HCT116 (cell line): ENCODE results near the gene NANOS1. TPM values are rescaled to one million over a fixed set of nuclear protein-coding genes. Genes with fewer than 3 reads are reported as not detected.

Experiments
- ATAC-seq: fragments of 200-7000 bp; cut with Tn5 transposase; 2 replicates; pipeline ENCODE4 v1.9.1; 2020; ENCODE audit warnings: mild to moderate bottlenecking, moderate library complexity
- BruUV-seq: library from RNA; stranded (reverse); fragments of 400-500 nt; replicated peaks from 2 replicates; lab custom pipeline; 2021; lab: Mats Ljungman, UMichigan
- CTCF ChIA-PET: fragments of 300-600 bp; sonication (Branson Sonifier 250); formaldehyde crosslinking; loops from one replicate; lab custom pipeline; 2021; ENCODE audit warnings: antibody characterized with exemption; lab: Charles Lee
- POLR2A ChIA-PET: fragments of 300-600, 350-600 bp; sonication (Branson Sonifier 250); formaldehyde crosslinking; loops from one replicate; lab custom pipeline; 2021; ENCODE audit warnings: antibody characterized with exemption; lab: Charles Lee
- RAD21 ChIA-PET, 2 experiments: fragments of 300-600 bp; sonication (Branson Sonifier 250); formaldehyde crosslinking; loops; one replicate each; lab custom pipeline; 2023; ENCODE audit warnings: low total read pairs in 2 of 2; ENCODE audit not compliant: uncharacterized antibody in 2 of 2, unreplicated experiment in 2 of 2, low non-redundant PET in 1 of 2; lab: Charles Lee
- DNase-seq: peaks from one replicate; pipeline ENCODE4 v3.0.0-alpha.2; 2010; ENCODE audit warnings: low read depth, low spot score
- H2AFZ ChIP-seq: fragments of 200-600 bp; shearing (Covaris generic), sonication (generic); 2 replicates; pipeline ENCODE4 v1.6.1; 2017; ENCODE audit warnings: low read depth, mixed run types, mixed read lengths, antibody characterized with exemption, low read length; ENCODE audit not compliant: poor library complexity, severe bottlenecking
- H3K27ac ChIP-seq: 2 replicates; pipeline ENCODE4 v1.5.1; 2012; ENCODE audit warnings: low read depth, low read length
- H3K27me3 ChIP-seq: fragments of 200-600 bp; sonication (generic); 2 replicates; pipeline ENCODE4 v1.6.1; 2016; ENCODE audit warnings: mixed run types, low read length, mixed read lengths; ENCODE audit not compliant: insufficient read depth
- H3K36me3 ChIP-seq, 2 experiments: fragments of 200-500 bp in 1 of 2; fragments of 200-600 bp in 1 of 2; sonication (Bioruptor generic) in 1 of 2; sonication (generic) in 1 of 2; 2 replicates each; pipeline versions ENCODE4 v1.5.1 to v1.6.1; 2014 to 2016; ENCODE audit warnings: low read length in 2 of 2, inconsistent platforms in 1 of 2, mixed read lengths in 1 of 2, mixed run types in 1 of 2; ENCODE audit not compliant: insufficient read depth in 2 of 2, control insufficient read depth in 1 of 2
- H3K4me1 ChIP-seq, 2 experiments: fragments of 200-600 bp in 1 of 2; sonication (generic) in 1 of 2; 2 replicates each; pipeline versions ENCODE4 v1.5.1 to v1.6.1; 2012 to 2017; ENCODE audit warnings: low read length in 2 of 2, inconsistent platforms in 1 of 2, mild to moderate bottlenecking in 1 of 2, mixed read lengths in 1 of 2, mixed run types in 1 of 2, moderate library complexity in 1 of 2; ENCODE audit not compliant: insufficient read depth in 2 of 2, control insufficient read depth in 1 of 2
- H3K4me2 ChIP-seq: fragments of 200-600 bp; sonication (generic); 2 replicates; pipeline ENCODE4 v1.6.1; 2017; ENCODE audit warnings: mixed run types, low read length, mixed read lengths
- H3K4me3 ChIP-seq, 2 experiments: fragments of 200-600 bp in 1 of 2; sonication (generic) in 1 of 2; replicated peaks in 1 of 2; 2 replicates each; pipeline ENCODE4 v1.5.1; 2011 to 2016; ENCODE audit warnings: low read length in 2 of 2, control low read depth in 1 of 2, low read depth in 1 of 2, mild to moderate bottlenecking in 1 of 2, mixed read lengths in 1 of 2, mixed run types in 1 of 2
- H3K79me2 ChIP-seq: fragments of 200-600 bp; sonication (generic); 2 replicates; pipeline ENCODE4 v1.6.1; 2017; ENCODE audit warnings: mild to moderate bottlenecking, mixed run types, low read length, moderate library complexity, mixed read lengths; ENCODE audit not compliant: insufficient read depth
- H3K9ac ChIP-seq: fragments of 200-600 bp; sonication (generic); 2 replicates; pipeline ENCODE4 v1.6.1; 2016; ENCODE audit warnings: low read length, mixed read lengths
- H3K9me2 ChIP-seq: fragments of 200-600 bp; sonication (generic), shearing (Covaris generic); 2 replicates; pipeline ENCODE4 v1.6.1; 2017; ENCODE audit warnings: mixed run types, mild to moderate bottlenecking, moderate library complexity; ENCODE audit not compliant: insufficient read depth
- H3K9me3 ChIP-seq, 2 experiments: fragments of 200-500 bp in 1 of 2; fragments of 200-600 bp in 1 of 2; sonication (Bioruptor generic) in 1 of 2; sonication (generic) in 1 of 2; 2 replicates each; pipeline ENCODE4 v1.6.1; 2014 to 2017; ENCODE audit warnings: low read length in 2 of 2, mixed read lengths in 2 of 2, inconsistent platforms in 1 of 2, low read depth in 1 of 2, mild to moderate bottlenecking in 1 of 2, mixed run types in 1 of 2, moderate library complexity in 1 of 2; ENCODE audit not compliant: control insufficient read depth in 1 of 2, insufficient read depth in 1 of 2
- H4K20me1 ChIP-seq: fragments of 200-600 bp; sonication (generic), shearing (Covaris generic); 2 replicates; pipeline ENCODE4 v1.6.1; 2017; ENCODE audit warnings: mixed run types, mild to moderate bottlenecking, moderate library complexity; ENCODE audit not compliant: insufficient read depth
- ATF3 ChIP-seq: IDR thresholded peaks from 2 replicates; pipeline ENCODE4 v1.6.1; 2012
- CTCF ChIP-seq, 3 experiments: fragments of 200-600 bp in 1 of 3; sonication (generic) in 1 of 3; IDR thresholded peaks in 2 of 3; conservative IDR thresholded peaks in 1 of 3; 2 replicates each; pipeline ENCODE4 v1.5.1; 2012 to 2017; ENCODE audit warnings: low read depth in 2 of 3, low read length in 2 of 3, antibody characterized with exemption in 1 of 3, borderline replicate concordance in 1 of 3, control low read depth in 1 of 3, mild to moderate bottlenecking in 1 of 3, mixed read lengths in 1 of 3, mixed run types in 1 of 3, moderate library complexity in 1 of 3; ENCODE audit not compliant: insufficient read depth in 1 of 3
- ELF1 ChIP-seq: IDR thresholded peaks from 2 replicates; pipeline ENCODE4 v1.6.1; 2012; ENCODE audit warnings: low read depth, borderline replicate concordance
- MAX ChIP-seq: IDR thresholded peaks from 2 replicates; pipeline ENCODE4 v1.6.1; 2012
- POLR2A ChIP-seq: IDR thresholded peaks from 2 replicates; pipeline ENCODE4 v1.7.0; 2011; ENCODE audit warnings: borderline replicate concordance; ENCODE audit not compliant: insufficient read depth, insufficient read length; ENCODE audit errors: extremely low read depth
- POLR2AphosphoS5 ChIP-seq: IDR thresholded peaks from 2 replicates; pipeline ENCODE4 v1.6.1; 2011; ENCODE audit warnings: mild to moderate bottlenecking, low read depth, low read length, moderate library complexity
- REST ChIP-seq: IDR thresholded peaks from 2 replicates; pipeline ENCODE4 v1.6.1; 2012; ENCODE audit warnings: low read depth
- SIN3A ChIP-seq: IDR thresholded peaks from 2 replicates; pipeline ENCODE4 v1.6.1; 2012; ENCODE audit warnings: low read depth
- SRF ChIP-seq: IDR thresholded peaks from 2 replicates; pipeline ENCODE4 v1.6.1; 2012; ENCODE audit warnings: low read depth
- TCF7L2 ChIP-seq: IDR thresholded peaks from 2 replicates; pipeline ENCODE4 v1.7.0; 2011; ENCODE audit warnings: borderline replicate concordance, inconsistent platforms; ENCODE audit not compliant: insufficient read depth, insufficient read length; ENCODE audit errors: extremely low read depth
- ZBTB33 ChIP-seq: IDR thresholded peaks from 2 replicates; pipeline ENCODE4 v1.6.1; 2011; ENCODE audit warnings: mild to moderate bottlenecking, low read length, moderate library complexity; ENCODE audit not compliant: insufficient replicate concordance; ENCODE audit errors: extremely low read depth
- ZFX ChIP-seq: fragments of 450-650 bp; IDR thresholded peaks from 2 replicates; pipeline ENCODE4 v1.6.1; 2017
- intact Hi-C: fragments of 100-400 bp; cut with micrococcal nuclease; formaldehyde crosslinking; loops from 2 replicates; pipeline ENCODE4 v1.10.0; 2022
- total RNA-seq: library from RNA; stranded (reverse); gene quantifications from one replicate; pipeline ENCODE4 v1.2.1, GENCODE V29; 2021; ENCODE audit not compliant: unreplicated experiment

NANOS1 gene
- total RNA-seq, 1 experiment from 2014 or later = 1.5 TPM

GRCh38 chr10:119061352-119061751, 31.8 kb downstream of the NANOS1 start:
- H3K4me3 ChIP-seq = no peak overlapping the region
- intact Hi-C loops = loop anchor here (2.0 kb wide), 1 partner anchor 15 kb away; no protein-coding TSS in a partner anchor
- peaks cover 100% of the 10 kb centered on the region for H3K79me2 ChIP-seq
- ATAC-seq = no peak
- no peaks in the 10 kb centered on the region for H3K9me2 ChIP-seq
- RAD21 ChIA-PET = no interaction called here
- BruUV-seq = no TSS peak
- H3K27ac ChIP-seq = no peak overlapping the region
- no peak for TF ChIP-seq TCF7L2
- TF ChIP-seq ATF3 = no peak
- no peak for TF ChIP-seq ZFX
- no peak for TF ChIP-seq SRF
- no peak for TF ChIP-seq REST
- no peak for TF ChIP-seq SIN3A
- no peak for TF ChIP-seq POLR2AphosphoS5
- no peak for TF ChIP-seq ELF1
- TF ChIP-seq ZBTB33 = no peak
- TF ChIP-seq MAX = no peak
- TF ChIP-seq CTCF (IDR thresholded peaks at IDR 0.05 in 2 of 3, conservative IDR thresholded peaks at IDR 0.05 in 1 of 3; ENCODE audit: borderline replicate concordance in 1 of 3, insufficient read depth in 1 of 3, low read depth in 2 of 3, low read length in 2 of 3) = no peak
- TF ChIP-seq POLR2A = no peak
- TF ChIP-seq, all 23 proteins: peak for 0
- H3K4me2 ChIP-seq = no peak overlapping the region
- no peaks in the 10 kb centered on the region for H3K27me3 ChIP-seq
- DNase-seq = no peak
- ChIA-PET CTCF (no interaction called here), POLR2A (no interaction called here)
- no peaks in the 10 kb centered on the region for H3K4me1 ChIP-seq
- H3K9ac ChIP-seq = no peak overlapping the region
- peaks cover 65% of the 10 kb centered on the region for H4K20me1 ChIP-seq
- H3K9me3 ChIP-seq = no peaks in the 10 kb centered on the region
- H2AFZ ChIP-seq = no peak overlapping the region
- peaks cover 83 to 98% of the 10 kb centered on the region in 2 experiments for H3K36me3 ChIP-seq
